GM19240 (cell line): Measurements from ENCODE around the gene TNFSF9.
"Not testable (repeated sequence)": the region's sequence is repeated elsewhere in the genome, so short reads cannot be mapped to it uniquely, and the experiment has no call there.

Experiments
- DNase-seq: peaks from one replicate; pipeline ENCODE4 v3.0.0; 2011; ENCODE audit warnings: low spot score; ENCODE audit not compliant: insufficient read length

The TNFSF9 gene

GRCh38 chr19:6532244-6532999 is 1.6 kb downstream of the TNFSF9 start:
- peak; percentile 54 for DNase-seq

DNA sequence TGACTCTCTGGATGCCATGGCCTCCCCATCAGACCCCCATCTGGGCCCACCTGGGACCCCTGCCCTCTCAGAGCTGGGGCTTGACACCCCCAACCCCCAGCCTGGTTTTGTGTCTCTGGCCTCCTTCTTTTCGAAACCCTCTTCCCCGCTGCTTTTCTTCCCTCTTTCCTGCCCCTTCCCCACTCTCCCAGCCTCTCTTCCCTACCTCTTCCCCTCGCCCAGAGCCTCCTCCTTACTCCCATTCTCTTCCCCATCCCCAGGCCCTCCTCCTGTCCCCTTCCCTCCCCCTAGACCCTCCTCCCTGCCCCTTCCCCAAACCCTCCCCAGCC is 2.1 kb downstream of the TNFSF9 start:
- no peak for DNase-seq

DNA sequence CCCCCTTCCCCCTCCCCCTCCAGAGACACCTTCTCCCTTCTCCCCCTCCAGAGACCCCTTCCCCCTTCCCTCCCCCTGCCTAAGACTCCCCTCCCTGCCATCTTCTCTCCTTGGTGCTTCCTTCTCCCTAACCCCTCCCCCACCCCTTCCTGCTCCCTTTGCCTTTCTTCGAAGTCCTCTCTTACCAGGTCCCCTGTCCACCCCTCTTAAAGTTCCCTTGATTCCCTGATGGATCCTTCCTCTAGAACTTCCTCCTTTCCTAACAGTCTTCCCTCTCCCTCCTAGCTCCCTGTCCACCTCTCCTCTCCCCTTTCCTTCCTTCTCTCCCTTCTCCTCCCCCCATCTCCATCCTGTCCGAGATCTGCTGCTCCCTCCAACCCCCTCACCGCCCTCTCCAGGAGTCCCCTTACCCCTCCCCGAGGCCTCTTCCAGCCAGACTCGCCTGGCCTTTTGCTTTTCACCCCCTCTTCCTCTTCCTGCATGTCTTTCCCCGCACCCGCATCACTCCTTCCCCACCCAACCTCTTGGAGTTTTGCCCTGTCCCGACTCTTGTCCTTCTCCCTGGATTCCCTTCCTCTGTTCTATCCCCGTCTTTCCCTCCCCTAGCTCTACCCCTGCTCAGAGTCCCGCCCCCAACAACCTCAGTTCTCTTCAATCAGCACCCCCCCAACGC is 3.1 kb downstream of the TNFSF9 start:
- no peak for DNase-seq

DNA sequence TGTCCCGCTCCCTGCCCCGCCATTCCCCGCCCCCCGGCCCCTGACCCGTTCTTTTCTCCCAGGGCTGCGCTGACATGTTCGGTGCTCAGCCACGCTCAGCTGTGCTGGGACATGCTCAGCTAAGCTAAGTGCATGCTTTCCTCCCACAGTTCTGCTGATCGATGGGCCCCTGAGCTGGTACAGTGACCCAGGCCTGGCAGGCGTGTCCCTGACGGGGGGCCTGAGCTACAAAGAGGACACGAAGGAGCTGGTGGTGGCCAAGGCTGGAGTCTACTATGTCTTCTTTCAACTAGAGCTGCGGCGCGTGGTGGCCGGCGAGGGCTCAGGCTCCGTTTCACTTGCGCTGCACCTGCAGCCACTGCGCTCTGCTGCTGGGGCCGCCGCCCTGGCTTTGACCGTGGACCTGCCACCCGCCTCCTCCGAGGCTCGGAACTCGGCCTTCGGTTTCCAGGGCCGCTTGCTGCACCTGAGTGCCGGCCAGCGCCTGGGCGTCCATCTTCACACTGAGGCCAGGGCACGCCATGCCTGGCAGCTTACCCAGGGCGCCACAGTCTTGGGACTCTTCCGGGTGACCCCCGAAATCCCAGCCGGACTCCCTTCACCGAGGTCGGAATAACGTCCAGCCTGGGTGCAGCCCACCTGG is 3.7 kb downstream of the TNFSF9 start:
- DNase-seq = no peak

- no peak for DNase-seq
Measured at GRCh38 chr19:6535558-6536137, 4.8 kb downstream of the TNFSF9 start.

DNA sequence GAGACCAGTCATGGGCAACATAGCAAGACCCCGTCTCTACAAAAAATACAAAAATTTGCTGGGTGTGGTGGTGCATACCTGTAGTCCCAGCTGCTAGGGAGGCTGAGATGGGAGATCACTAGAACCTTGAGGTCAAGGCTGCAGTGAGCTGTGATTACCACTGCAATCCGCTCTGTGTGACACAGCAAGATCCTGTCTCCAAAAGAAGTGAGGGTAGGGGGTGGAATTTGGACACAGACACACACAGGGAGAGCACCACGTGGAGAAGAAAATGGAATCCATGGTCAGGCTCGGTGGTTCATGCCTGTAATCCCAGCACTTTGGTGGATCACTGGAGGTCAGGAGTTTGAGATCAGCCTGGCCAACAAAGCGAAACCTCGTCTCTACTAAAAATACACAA is 8.7 kb downstream of the TNFSF9 start:
- DNase-seq = no peak

- no peak for DNase-seq
Measured at GRCh38 chr19:6540918-6541689, 10.3 kb downstream of the TNFSF9 start.

- DNase-seq = no peak
Measured at GRCh38 chr19:6543866-6544347, 13.1 kb downstream of the TNFSF9 start.

- not testable (repeated sequence) for DNase-seq
Measured at GRCh38 chr19:6550679-6551078, 19.9 kb downstream of the TNFSF9 start.

- no peak for DNase-seq
Measured at GRCh38 chr19:6551091-6551490, 20.3 kb downstream of the TNFSF9 start.

- DNase-seq = peak; percentile 55
Measured at GRCh38 chr19:6551607-6552450, 21.0 kb downstream of the TNFSF9 start.

DNA sequence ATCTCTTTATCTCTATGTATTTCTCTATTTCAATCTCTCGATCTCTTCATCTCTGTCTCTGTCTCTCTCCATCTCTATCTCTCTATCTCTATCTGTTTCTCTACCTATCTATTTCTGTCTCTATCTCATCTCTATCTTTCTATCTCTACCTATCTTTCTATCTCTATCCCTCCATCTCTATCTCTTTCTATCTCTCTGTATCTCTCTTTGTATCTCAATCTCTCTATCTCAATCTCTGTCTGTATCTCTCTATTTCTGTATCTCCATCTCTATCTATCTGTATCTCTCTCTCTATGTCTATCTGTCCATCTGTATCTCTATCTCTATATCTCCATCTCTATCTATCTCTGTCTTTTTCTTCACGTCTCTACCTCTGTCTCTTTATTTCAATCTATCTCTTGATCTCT is 25.2 kb downstream of the TNFSF9 start:
- DNase-seq = no peak

- no peak for DNase-seq
Measured at GRCh38 chr19:6556480-6557195, 25.8 kb downstream of the TNFSF9 start.

DNA sequence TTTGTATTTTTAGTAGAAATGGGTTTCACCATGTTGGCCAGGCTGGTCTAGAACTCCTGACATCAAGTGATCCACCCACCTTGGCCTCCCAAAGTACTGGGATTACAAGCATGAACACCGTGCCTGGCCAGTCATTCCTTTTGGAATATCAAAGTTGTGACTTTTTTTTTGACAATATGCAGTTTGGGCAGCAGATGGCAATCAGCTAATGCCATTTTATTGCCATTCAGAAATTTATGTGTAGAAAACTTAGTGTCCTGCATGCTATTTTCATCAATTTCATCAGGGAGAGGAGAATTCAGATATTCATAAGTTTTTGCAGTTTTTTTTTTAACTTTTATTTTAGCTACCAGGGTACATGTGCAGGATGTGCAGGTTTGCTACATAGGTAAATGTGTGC is 31.6 kb downstream of the TNFSF9 start:
- not testable (repeated sequence) for DNase-seq

GRCh38 chr19:6564393-6564792 is 33.6 kb downstream of the TNFSF9 start:
- DNase-seq = no peak

DNA sequence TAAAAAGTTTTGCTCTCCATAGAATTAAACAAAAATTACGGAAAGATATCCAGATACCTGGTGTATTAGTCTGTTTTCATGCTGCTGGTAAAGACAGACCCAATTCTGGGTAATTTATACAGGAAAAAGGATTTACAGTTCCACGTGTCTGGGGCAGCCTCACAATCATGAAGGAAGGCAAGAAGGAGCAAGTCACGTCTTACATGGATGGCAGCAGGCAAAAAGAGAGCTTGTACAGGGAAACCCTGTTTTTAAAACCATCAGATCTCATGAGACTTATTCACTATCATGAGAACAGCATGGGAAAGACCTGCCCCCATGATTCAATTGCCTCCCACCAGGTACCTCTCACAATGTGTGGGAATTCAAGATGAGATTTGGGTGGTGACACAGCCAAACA is 35.9 kb downstream of the TNFSF9 start:
- not testable (repeated sequence) for DNase-seq

GRCh38 chr19:6568010-6568526 is 37.2 kb downstream of the TNFSF9 start:
- DNase-seq = no peak

GRCh38 chr19:6568816-6569215 is 38.0 kb downstream of the TNFSF9 start:
- no peak for DNase-seq

GRCh38 chr19:6570764-6571163 is 39.9 kb downstream of the TNFSF9 start:
- no peak for DNase-seq

DNA sequence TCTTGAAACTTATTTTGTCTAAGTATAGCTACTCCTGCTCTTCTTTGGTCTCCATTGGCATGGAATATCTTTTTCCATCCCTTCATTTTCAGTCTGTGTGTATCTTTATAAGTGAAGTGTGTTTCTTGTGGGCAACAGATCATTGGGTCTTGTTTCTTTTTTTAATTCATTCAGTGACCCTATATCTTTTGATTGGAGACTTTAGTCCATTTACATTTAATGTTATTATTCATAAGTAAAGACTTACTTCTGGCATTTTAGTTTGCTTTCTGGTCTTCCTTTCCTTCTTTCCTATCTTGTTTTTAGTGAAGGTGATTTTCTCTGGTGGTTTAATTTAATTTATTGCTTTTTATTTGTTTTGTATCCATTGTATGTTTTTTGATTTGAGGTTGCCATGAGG is 40.3 kb downstream of the TNFSF9 start:
- no peak for DNase-seq
